Skeletal muscle cell (primary cell): ENCODE results near the gene USP53.
"Not testable (repeated sequence)": the region's sequence is repeated elsewhere in the genome, so short reads cannot be mapped to it uniquely, and the experiment has no call there.

Experiments
- DNase-seq: peaks from one replicate; pipeline ENCODE4 v3.0.0-alpha.2; 2010; ENCODE audit warnings: low read depth
- H3K4me3 ChIP-seq: 2 replicates; pipeline ENCODE4 v1.5.1; 2011; ENCODE audit warnings: low read depth, mild to moderate bottlenecking, control low read depth, low read length, moderate library complexity

Gene USP53

GRCh38 chr4:119221412-119221811, 8.9 kb downstream of the USP53 start:
- DNase-seq, result no peak

DNA sequence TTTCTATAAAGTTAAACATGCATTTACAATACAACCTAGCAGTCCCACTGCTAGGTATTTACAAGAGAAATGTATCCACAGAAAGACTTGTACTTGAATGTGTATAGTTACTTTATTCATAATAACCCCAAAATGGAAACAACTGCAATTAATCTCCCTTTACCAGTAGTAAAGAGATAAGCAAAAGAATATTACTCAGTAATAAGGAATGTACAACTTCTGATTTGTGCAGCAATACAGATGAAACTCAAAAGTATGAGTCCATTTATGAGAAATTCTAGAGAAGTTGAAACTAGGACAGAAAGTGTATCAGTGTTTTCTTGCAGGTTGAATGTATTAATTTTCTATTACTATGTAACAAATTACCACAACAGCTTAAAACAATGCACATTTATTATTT, 15.2 kb downstream of the USP53 start:
- H3K4me3 ChIP-seq, result no peak overlapping the region
- no peak for DNase-seq

More at GRCh38 chr4:119221412-119221811, 8.9 kb downstream of the USP53 start:
- H3K4me3 ChIP-seq, result no peak overlapping the region

GRCh38 chr4:119228406-119228805, 15.9 kb downstream of the USP53 start:
- DNase-seq, result no peak
- no peak overlapping the region for H3K4me3 ChIP-seq

DNA sequence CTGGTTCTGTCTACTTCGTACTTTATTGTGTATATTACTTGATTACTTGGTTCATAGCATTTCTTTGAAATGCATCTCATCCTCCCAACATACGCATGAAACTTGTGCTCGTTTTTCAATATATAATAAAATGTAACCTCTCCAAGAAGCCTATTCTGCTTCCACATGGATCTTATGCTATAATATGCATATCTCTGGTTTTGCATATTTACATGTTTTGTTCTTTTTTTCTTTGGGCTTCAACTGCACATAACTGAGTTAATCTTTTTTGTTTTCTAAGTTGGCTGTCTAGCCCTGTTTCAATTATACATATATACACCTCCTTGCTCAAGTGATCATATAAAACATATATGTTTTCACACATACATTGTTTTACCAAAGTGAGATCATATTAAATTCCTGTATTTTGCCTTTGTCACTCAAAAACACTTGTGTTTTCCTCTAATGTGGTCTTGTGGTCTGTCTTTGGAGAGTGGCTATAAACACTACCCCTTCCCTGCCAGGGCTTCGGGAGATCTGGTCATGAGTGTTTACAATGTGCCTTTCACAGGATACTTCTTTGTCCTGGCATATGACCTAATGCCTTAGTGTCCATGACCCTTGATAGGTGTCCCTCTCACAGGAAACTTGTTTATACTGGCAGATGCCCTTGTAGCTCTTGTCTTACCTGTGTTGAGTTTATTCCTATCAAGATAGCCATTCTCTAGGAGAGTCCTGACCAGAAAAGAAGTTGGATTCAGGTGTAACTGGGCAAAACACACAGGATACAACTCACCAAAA, 17.6 kb downstream of the USP53 start:
- no peak for DNase-seq
- H3K4me3 ChIP-seq, result no peak overlapping the region

- no peak overlapping the region for H3K4me3 ChIP-seq
- no peak for DNase-seq
These were observed 19.0 kb downstream of the USP53 start for GRCh38 chr4:119231491-119231890.

- DNase-seq, result no peak
These were observed 19.8 kb downstream of the USP53 start for GRCh38 chr4:119232286-119232685.

GRCh38 chr4:119233191-119233590, 20.7 kb downstream of the USP53 start:
- H3K4me3 ChIP-seq, result no peak overlapping the region
- no peak for DNase-seq

More at GRCh38 chr4:119232286-119232685, 19.8 kb downstream of the USP53 start:
- no peak overlapping the region for H3K4me3 ChIP-seq

GRCh38 chr4:119233750-119234149, 21.2 kb downstream of the USP53 start:
- DNase-seq, result no peak
- H3K4me3 ChIP-seq, result no peak overlapping the region

- H3K4me3 ChIP-seq, result no peak overlapping the region
- DNase-seq, result no peak
These were observed 24.7 kb downstream of the USP53 start for GRCh38 chr4:119237201-119237600.

DNA sequence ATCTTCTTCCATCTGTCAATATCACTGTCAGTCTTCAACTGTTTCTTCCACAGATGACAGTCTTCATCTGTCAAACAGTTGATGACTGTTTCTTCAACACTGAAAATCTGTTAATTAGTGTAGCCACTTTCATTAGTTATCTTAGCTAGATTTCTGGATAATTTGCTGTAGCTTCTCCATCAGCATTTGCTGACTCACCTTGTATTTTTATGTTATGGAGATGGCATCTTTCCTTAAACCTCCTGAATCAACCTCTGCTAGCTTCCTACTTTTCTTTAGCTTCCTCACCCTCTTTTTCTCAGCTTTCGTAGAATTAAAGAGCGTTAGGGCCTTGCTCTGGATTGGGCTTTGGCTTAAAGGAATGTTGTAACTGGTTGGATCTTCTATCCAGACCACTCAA, 25.1 kb downstream of the USP53 start:
- no peak for DNase-seq

DNA sequence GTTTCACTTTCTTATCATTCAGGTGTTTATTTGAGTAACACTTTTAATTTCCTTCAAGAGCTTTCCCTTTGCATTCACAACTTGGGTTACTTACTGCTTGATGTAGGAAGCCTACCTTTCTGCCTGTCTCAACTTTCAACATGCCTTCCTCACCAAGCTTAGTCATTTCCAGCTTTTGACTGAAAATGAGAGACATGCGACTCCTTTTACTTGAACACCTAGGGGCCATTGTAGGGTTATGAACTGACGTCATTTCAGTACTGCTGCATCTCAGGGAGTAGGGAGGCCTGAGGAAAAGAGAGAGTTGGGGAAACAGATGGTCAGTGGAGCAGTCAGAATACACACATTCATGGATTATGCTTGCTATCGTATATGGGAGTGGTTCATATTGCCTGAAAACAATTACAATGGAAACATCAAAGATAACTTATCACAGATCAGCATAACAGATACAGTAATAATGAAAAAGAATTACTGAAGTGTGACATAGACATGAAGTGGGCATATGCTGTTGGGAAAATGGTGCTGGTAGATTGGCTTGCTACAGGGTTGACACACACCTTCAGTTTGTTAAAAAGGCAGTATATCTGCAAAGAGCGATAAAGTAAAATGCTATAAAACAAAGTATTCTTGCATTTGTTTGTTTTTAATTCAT, 25.7 kb downstream of the USP53 start:
- no peak overlapping the region for H3K4me3 ChIP-seq
- no peak for DNase-seq

More for the DNA sequence above, 25.1 kb downstream of the USP53 start:
- no peak overlapping the region for H3K4me3 ChIP-seq

DNA sequence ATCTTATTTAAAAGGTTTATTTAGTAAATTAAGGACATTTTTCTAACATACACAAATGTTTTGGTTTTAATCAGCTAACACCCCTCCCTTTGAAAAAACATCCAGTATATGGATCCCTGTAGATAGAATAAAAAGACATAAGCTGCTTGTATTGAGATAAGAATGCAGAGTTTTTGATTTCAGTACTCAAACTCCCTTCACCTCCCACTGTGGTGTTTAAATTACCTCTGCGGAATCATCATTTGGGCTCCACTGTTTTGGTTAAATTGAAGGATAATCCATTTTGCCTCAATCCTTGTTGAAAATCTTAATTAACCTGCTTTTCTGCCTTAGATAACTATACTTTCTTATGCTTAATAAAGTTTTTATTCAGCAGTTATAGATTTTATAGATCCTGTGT, 27.6 kb downstream of the USP53 start:
- DNase-seq, result no peak
- H3K4me3 ChIP-seq, result no peak overlapping the region

DNA sequence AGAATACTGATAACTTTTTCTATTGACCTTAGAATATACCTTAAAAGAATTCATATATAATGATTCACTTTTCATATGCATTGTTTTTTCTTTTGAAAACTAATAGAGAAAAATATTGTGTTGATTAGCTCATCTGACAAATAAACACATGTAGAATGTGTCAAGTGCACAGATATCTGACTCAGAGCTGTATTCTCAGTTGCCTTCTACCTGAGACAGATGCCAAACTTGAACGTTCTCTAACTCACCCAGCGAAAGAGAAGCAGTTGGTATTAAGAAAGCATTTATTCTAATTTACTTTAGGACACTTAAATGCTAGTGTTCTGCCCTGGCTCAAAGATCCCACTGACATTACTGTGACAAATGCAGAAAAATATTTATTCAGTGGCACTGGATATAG, 28.1 kb downstream of the USP53 start:
- H3K4me3 ChIP-seq, result no peak overlapping the region
- DNase-seq, result no peak

- DNase-seq, result no peak
These were observed 29.9 kb downstream of the USP53 start for GRCh38 chr4:119242417-119242816.

DNA sequence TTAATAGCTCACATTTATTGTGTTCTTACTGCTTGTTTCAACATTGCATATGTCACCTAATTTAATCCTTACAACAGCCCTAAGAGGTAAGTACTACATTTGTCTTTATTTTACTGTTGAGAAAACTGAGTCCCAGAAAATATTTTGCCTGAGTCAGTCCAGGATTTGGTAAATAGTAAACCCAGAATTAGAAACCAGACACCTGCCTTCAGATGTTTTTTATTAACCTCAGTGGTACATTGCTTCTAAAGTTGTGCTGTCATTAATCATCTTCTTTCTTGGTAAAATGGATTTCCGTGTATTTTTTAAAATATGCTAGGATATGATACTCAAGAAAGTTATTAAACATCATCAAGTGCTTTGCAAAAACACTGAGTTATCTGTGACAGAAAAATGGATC, 31.4 kb downstream of the USP53 start:
- no peak for DNase-seq
- no peak overlapping the region for H3K4me3 ChIP-seq

More at GRCh38 chr4:119242417-119242816, 29.9 kb downstream of the USP53 start:
- H3K4me3 ChIP-seq, result no peak overlapping the region

- DNase-seq, result no peak
- H3K4me3 ChIP-seq, result no peak overlapping the region
These were observed 31.8 kb downstream of the USP53 start for GRCh38 chr4:119244344-119244743.

- no peak overlapping the region for H3K4me3 ChIP-seq
- no peak for DNase-seq
These were observed 32.3 kb downstream of the USP53 start for GRCh38 chr4:119244832-119245231.

DNA sequence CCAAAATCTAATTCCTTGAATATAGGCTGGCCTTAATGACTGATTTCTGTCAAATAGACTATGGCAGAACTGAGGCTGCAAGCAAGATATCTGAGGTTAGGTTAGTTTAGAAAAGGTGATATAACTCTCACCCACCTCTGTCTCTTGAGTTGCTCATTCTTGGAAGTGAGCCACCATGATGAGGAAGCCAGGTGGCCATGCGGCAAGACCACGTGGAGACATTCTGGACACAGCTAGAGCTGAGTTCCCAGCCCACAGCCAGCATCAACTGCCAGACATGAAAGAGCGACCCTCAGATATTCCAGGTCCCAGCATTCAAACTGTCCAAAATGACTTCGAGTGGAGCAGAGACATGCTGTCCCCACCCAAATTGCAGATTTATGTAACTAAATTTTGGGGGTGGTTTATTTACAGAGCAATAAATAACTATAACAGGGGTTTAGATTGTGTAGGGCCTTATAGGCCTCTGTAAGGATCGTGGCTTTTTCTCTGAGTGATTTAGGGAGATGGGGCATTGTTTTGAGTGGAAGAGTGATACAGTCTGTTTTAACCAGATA, 33.7 kb downstream of the USP53 start:
- H3K4me3 ChIP-seq, result no peak overlapping the region
- no peak for DNase-seq

DNA sequence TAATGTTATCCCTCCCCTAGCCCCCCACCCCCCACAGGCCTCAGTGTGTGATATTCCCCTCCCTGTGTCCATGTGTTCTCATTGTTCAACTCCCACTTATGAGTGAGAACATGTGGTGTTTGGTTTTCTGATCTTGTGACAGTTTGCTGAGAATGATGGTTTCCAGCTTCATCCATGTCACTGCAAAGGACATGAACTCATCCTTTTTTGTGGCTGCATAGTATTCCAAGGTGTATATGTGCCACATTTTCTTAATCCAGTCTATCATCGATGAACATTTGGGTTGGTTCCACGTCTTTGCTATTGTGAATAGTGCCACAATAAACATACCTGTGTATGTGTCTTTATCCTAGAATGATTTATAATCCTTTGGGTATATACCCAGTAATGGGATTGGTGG, 38.5 kb downstream of the USP53 start:
- not testable (repeated sequence) for H3K4me3 ChIP-seq, DNase-seq

DNA sequence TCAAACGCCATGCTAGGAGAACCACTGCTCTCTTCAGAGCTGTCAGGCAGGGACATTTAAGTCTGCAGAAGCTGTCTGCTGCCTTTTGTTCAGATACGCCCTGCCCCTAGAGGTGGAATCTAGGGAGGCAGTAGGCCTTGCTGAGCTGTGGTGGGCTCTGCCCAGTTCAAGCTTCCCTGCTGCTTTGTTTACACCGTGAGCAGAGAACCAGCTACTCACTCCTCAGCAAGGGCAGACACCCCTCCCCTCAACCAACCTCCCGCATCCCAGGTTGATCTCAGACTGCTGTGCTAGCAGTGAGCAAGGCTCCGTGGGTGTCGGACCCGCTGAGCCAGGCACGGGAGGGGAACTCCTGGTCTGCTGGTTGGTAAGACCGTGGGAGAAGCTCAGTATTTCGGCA, 42.7 kb downstream of the USP53 start:
- H3K4me3 ChIP-seq, DNase-seq: not testable (repeated sequence)

- no peak for DNase-seq
- H3K4me3 ChIP-seq, result no peak overlapping the region
These were observed 48.0 kb downstream of the USP53 start for GRCh38 chr4:119260528-119260927.
